HUDEP-2 (cell line): ENCODE results near the gene LRRC10B.
"Not testable (repeated sequence)": the region's sequence is repeated elsewhere in the genome, so short reads cannot be mapped to it uniquely, and the experiment has no call there.

Experiments
- DNase-seq, 76 experiments: peaks; one replicate each; lab custom pipeline; 2025; ENCODE audit not compliant: unreplicated experiment in 76 of 76; lab: John Stamatoyannopoulos, UW

LRRC10B gene

GRCh38 chr11:61507962-61508861 is at the start of gene LRRC10B:
Gene LRRC10B, plus strand, starts transcription at chr11:61508749. Its CDS starts 250 bp downstream, at chr11:61508999.
- peak in 4 of 76 experiments; percentile 7 to 10 (median 9) for DNase-seq

GRCh38 chr11:61460474-61460881 is 48.1 kb upstream of the LRRC10B start:
- no peak for DNase-seq

- no peak for DNase-seq
These were observed 47.6 kb upstream of the LRRC10B start for GRCh38 chr11:61460986-61461385.

- not testable (repeated sequence) for DNase-seq
These were observed 40.9 kb upstream of the LRRC10B start for GRCh38 chr11:61467602-61468001.

GRCh38 chr11:61468002-61468401 is 40.5 kb upstream of the LRRC10B start:
- no peak for DNase-seq

- DNase-seq: no peak
These were observed 36.3 kb upstream of the LRRC10B start for GRCh38 chr11:61472282-61472681.

DNA sequence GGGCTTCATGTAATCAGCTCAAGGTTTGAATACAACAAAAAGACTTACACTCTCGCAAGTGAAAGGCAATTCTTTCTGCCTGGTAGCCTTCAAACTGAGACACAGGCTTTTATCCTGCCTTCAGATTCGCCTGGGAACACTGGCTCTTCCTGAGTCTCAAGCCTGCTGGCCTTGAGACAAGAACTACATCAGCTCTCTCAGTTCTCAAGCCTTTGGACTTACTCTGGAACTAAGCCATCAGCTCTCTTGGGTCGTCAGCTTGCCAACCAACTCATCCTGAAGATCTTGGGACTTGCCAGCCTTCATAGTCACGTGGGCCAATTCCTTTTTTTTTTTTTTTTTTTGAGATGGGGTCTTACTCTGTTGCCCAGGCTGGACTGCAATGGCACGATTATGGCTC is 35.7 kb upstream of the LRRC10B start:
- no peak for DNase-seq

GRCh38 chr11:61473370-61474012 is 35.1 kb upstream of the LRRC10B start:
- DNase-seq: peak in 31 of 76 experiments; percentile 4 to 54 (median 19)

DNA sequence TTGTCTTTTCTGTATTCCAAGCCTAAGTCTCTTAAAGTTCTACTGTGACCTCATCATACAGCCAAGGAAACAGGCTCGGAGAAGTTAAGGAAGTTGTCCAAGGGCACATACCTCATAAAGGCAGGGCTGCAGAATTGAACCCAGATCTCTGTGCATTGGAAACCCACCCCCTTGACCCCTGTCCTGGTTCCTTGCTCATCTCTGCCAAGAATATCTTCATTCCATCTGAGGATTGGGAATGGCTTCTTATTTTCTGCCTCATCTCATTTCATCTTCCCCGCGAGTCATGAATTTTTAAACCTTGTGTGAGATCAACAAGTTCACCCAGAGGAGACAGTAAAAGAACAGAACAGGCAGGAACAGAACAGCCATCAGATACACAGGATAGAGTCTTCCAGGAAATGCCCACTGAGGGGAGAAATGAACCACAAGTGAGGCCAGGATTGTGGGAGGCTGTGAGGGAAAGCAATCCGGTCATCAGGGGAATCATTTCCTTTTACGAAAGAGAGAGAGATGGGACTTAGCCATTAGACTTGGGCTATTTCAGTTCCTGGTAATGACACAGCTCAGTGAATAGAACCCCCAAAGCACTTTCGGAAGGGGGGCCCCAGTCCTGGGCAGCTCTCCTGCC is 34.4 kb upstream of the LRRC10B start:
- DNase-seq: no peak

- DNase-seq: no peak
These were observed 33.1 kb upstream of the LRRC10B start for GRCh38 chr11:61475433-61475832.

GRCh38 chr11:61476371-61476770 is 32.2 kb upstream of the LRRC10B start:
- DNase-seq: no peak

- DNase-seq: no peak
These were observed 31.4 kb upstream of the LRRC10B start for GRCh38 chr11:61477126-61477525.

- DNase-seq: peak in 20 of 76 experiments; percentile 4 to 48 (median 18)
These were observed 30.8 kb upstream of the LRRC10B start for GRCh38 chr11:61477727-61478148.

- DNase-seq: not testable (repeated sequence)
These were observed 29.0 kb upstream of the LRRC10B start for GRCh38 chr11:61479360-61480058.

DNA sequence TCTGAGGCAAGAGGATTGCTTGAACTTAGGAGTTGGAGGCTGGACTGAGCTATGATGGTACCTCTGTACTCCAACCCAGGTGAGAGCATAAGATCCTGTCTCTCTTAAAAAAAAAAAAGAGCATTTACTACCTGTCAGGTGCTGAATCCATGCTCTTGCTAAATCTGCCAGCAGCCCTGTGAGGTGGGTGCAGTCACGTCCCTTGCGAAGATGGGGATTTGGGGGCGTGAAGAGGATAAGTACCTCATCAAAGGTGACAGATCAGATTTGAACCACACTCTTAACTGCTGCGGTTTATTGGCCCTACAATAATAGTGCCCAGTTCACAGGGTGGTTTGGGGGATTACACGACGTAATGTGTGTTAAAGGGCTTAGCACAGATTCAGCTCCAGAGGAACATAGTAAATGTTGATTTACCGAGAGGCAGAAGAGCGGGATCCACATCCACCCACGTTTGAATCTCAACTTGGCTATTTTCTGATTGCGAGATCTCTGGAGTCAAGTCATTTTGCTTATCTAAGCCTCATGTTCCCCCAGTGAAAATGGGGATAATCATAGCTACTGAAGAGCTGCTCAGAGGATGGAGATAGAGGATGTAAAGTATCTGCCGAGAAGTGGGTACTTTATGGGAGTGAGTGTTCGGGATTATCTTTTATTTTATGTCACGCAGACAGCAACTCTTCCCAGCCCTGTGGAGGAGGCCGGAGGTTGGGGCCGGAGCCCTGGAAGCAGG is 28.1 kb upstream of the LRRC10B start:
- DNase-seq: no peak

- DNase-seq: no peak
These were observed 27.6 kb upstream of the LRRC10B start for GRCh38 chr11:61480994-61481335.

GRCh38 chr11:61481806-61482205 is 26.7 kb upstream of the LRRC10B start:
- no peak for DNase-seq

- peak in 30 of 76 experiments; percentile 2 to 59 (median 18) for DNase-seq
These were observed 26.0 kb upstream of the LRRC10B start for GRCh38 chr11:61482513-61482912.

GRCh38 chr11:61484541-61484940 is 24.0 kb upstream of the LRRC10B start:
- DNase-seq: no peak

- no peak for DNase-seq
These were observed 23.5 kb upstream of the LRRC10B start for GRCh38 chr11:61485080-61485479.
